MCF 10A (cell line): Measurements from ENCODE around the gene TLN1. TPM values are rescaled to one million over a fixed set of nuclear protein-coding genes. Genes with fewer than 3 reads are reported as not detected.

Experiments used
- BruUV-seq: library from RNA; stranded (reverse); fragments of 400-500 nt; replicated peaks from 2 replicates; lab custom pipeline; 2021; lab: Mats Ljungman, UMichigan
- CTCF ChIA-PET: fragments of 300-600 bp; sonication (Branson Sonifier 250); formaldehyde crosslinking; extraction: SDS; loops from one replicate; lab custom pipeline; 2021; ENCODE audit warnings: antibody characterized with exemption, inconsistent platforms; lab: Yijun Ruan, JAX
- POLR2A ChIA-PET: fragments of 300-600, 350-650 bp; sonication (Branson Sonifier 250); formaldehyde crosslinking; extraction: SDS; loops from one replicate; lab custom pipeline; 2020; ENCODE audit warnings: antibody characterized with exemption, inconsistent platforms; lab: Yijun Ruan, JAX
- DNase-seq: peaks from one replicate; pipeline ENCODE4 v3.0.0-alpha.2; 2018; ENCODE audit not compliant: unreplicated experiment
- H3K27ac Mint-ChIP-seq: one replicate; pipeline ENCODE4 v1.8.0; 2022; ENCODE audit warnings: mild to moderate bottlenecking, low read depth, mixed read lengths; ENCODE audit not compliant: unreplicated experiment
- H3K27me3 Mint-ChIP-seq: one replicate; pipeline ENCODE4 v1.8.0; 2022; ENCODE audit warnings: mixed read lengths; ENCODE audit not compliant: insufficient read depth, unreplicated experiment
- H3K36me3 Mint-ChIP-seq: one replicate; pipeline ENCODE4 v1.8.0; 2022; ENCODE audit warnings: mild to moderate bottlenecking, moderate library complexity, mixed read lengths; ENCODE audit not compliant: insufficient read depth, unreplicated experiment
- H3K4me1 Mint-ChIP-seq: one replicate; pipeline ENCODE4 v1.8.0; 2022; ENCODE audit warnings: mixed read lengths; ENCODE audit not compliant: insufficient read depth, unreplicated experiment
- H3K4me3 Mint-ChIP-seq: one replicate; pipeline ENCODE4 v1.8.0; 2022; ENCODE audit warnings: mild to moderate bottlenecking, moderate library complexity, mixed read lengths; ENCODE audit not compliant: unreplicated experiment
- H3K9me3 Mint-ChIP-seq: one replicate; pipeline ENCODE4 v1.8.0; 2022; ENCODE audit warnings: mixed read lengths; ENCODE audit not compliant: unreplicated experiment
- CTCF ChIP-seq: fragments of 200-600 bp; IDR thresholded peaks from one replicate; pipeline ENCODE4 v1.8.0; 2022; ENCODE audit warnings: antibody characterized with exemption, mild to moderate bottlenecking; ENCODE audit not compliant: unreplicated experiment
- intact Hi-C: fragments of 100-400 bp; cut with micrococcal nuclease; formaldehyde crosslinking; loops from 2 replicates; pipeline ENCODE4 v1.14.1; 2022
- total RNA-seq: library from RNA; stranded (reverse); gene quantifications from 2 replicates; pipeline ENCODE4 v1.2.3, GENCODE V29; 2022

TLN1 gene
- total RNA-seq, 1 experiment from 2014 or later: 224 TPM

GRCh38 chr9:35691757-35692301 lies 40.2 kb downstream of the TLN1 start:
- H3K27ac Mint-ChIP-seq: peak overlapping the region; percentile 72
- no peak for TF ChIP-seq CTCF
- ChIA-PET CTCF (interaction anchor here (0.7 to 8.1 kb wide), 9 partner anchors 17 to 79 kb away, joined by 3 to 155 read pairs (median 4); partner anchors contain the start of genes CCDC107 and RMRP), POLR2A (interaction anchor here (1.0 to 5.4 kb wide), 7 partner anchors 9 to 88 kb away, joined by 3 to 38 read pairs (median 6); partner anchors contain the start of genes ARHGEF39, CA9, CCDC107 and CREB3)
- no peaks in the 10 kb centered on the region for H3K9me3 Mint-ChIP-seq
- H3K36me3 Mint-ChIP-seq: peaks cover 14% of the 10 kb centered on the region
- H3K27me3 Mint-ChIP-seq: no peaks in the 10 kb centered on the region
- H3K4me3 Mint-ChIP-seq: peak overlapping the region; percentile 79
- BruUV-seq: no TSS peak
- intact Hi-C loops: no loop called here
- no peak for DNase-seq
- peaks cover 24% of the 10 kb centered on the region for H3K4me1 Mint-ChIP-seq

DNA sequence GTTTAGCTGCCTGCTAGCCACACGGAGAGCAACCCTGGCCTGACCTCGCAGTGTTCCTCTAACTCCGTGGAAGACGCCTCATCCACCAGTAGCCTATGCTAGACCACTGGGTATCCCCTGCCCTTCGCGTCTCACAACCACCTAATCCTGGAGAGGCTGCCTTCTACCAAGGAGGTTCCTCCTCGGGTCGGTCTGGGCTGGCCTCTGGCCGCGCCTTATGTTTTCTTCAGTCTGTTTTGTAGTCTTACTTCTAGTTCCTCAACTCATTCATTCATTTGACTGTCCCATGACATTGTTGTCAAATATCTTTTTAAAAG lies 40.7 kb downstream of the TLN1 start:
- peak overlapping the region; percentile 79 for H3K4me3 Mint-ChIP-seq
- no peak for TF ChIP-seq CTCF
- DNase-seq: no peak
- intact Hi-C loops: no loop called here
- peak overlapping the region; percentile 72 for H3K27ac Mint-ChIP-seq
- peaks cover 24% of the 10 kb centered on the region for H3K4me1 Mint-ChIP-seq
- BruUV-seq: no TSS peak
- H3K27me3 Mint-ChIP-seq: no peaks in the 10 kb centered on the region
- peaks cover 10% of the 10 kb centered on the region for H3K36me3 Mint-ChIP-seq
- ChIA-PET CTCF (interaction anchor here (0.9 to 8.1 kb wide), 7 partner anchors 18 to 79 kb away, joined by 3 to 155 read pairs (median 3); partner anchors contain the start of genes CCDC107 and RMRP), POLR2A (interaction anchor here (0.7 to 5.4 kb wide), 14 partner anchors 9 to 91 kb away, joined by 3 to 38 read pairs (median 4); partner anchors contain the start of genes ARHGEF39, CA9, CCDC107 and CREB3)
- no peaks in the 10 kb centered on the region for H3K9me3 Mint-ChIP-seq

- TF ChIP-seq CTCF: no peak
- no peaks in the 10 kb centered on the region for H3K27me3 Mint-ChIP-seq
- no TSS peak for BruUV-seq
- intact Hi-C loops: no loop called here
- peak overlapping the region; percentile 79 for H3K4me3 Mint-ChIP-seq
- ChIA-PET POLR2A (interaction anchor here (0.7 to 5.4 kb wide), 16 partner anchors 10 to 92 kb away, joined by 3 to 38 read pairs (median 4); partner anchors contain the start of genes ARHGEF39, CA9, CCDC107 and CREB3), CTCF (interaction anchor here (0.7 to 8.1 kb wide), 7 partner anchors 19 to 78 kb away, joined by 3 to 155 read pairs (median 4); partner anchors contain the start of genes CCDC107 and RMRP)
- DNase-seq: peak; percentile 52
- peaks cover 13% of the 10 kb centered on the region for H3K36me3 Mint-ChIP-seq
- peak overlapping the region; percentile 72 for H3K27ac Mint-ChIP-seq
- no peaks in the 10 kb centered on the region for H3K9me3 Mint-ChIP-seq
- peaks cover 24% of the 10 kb centered on the region for H3K4me1 Mint-ChIP-seq
These were observed 41.2 kb downstream of the TLN1 start for GRCh38 chr9:35690614-35691333.

DNA sequence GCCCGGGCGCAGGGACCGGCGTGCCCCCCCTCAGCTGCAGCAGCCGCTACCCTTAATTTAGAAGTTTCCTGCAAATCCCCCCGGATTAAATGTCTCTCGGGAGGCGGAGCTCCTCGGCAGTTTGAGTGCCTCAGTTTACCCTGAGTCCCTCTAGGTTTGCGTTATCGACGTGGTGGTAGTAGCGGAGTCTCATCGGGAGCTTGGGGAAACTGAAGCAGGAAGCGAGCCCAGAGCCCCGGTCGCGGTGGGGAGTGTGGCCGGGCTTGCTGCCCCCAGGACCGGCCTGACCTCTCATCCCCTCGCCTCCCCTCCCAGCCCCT lies 41.7 kb downstream of the TLN1 start:
- intact Hi-C loops: no loop called here
- peak overlapping the region; percentile 79 for H3K4me3 Mint-ChIP-seq
- peaks cover 18% of the 10 kb centered on the region for H3K36me3 Mint-ChIP-seq
- BruUV-seq: no TSS peak
- no peaks in the 10 kb centered on the region for H3K9me3 Mint-ChIP-seq
- POLR2A ChIA-PET: interaction anchor here (1.2 to 5.4 kb wide), 12 partner anchors 11 to 93 kb away, joined by 3 to 38 read pairs (median 5); partner anchors contain the start of genes ARHGEF39, CCDC107, CREB3 and RMRP
- peaks cover 24% of the 10 kb centered on the region for H3K4me1 Mint-ChIP-seq
- CTCF ChIA-PET: interaction anchor here (0.6 to 8.1 kb wide), 5 partner anchors 8 to 44 kb away, joined by 3 to 155 read pairs (median 4); no protein-coding TSS in a partner anchor
- peak overlapping the region; percentile 72 for H3K27ac Mint-ChIP-seq
- peak; percentile 30 for DNase-seq
- no peak for TF ChIP-seq CTCF
- no peaks in the 10 kb centered on the region for H3K27me3 Mint-ChIP-seq
